Loucy (cell line): ENCODE results near the gene LYRM4.

ENCODE experiments used
- H2AFZ ChIP-seq: fragments of 200-600 bp; sonication (generic); 2 replicates; pipeline ENCODE4 v1.6.0; 2016; ENCODE audit warnings: antibody characterized with exemption, mild to moderate bottlenecking, low read length, moderate library complexity
- H3F3A ChIP-seq: fragments of 200-600 bp; 2 replicates; pipeline ENCODE4 v1.6.0; 2016; ENCODE audit warnings: antibody characterized with exemption, low read depth, mild to moderate bottlenecking
- H3K27me3 ChIP-seq: fragments of 200-600 bp; sonication (generic); 2 replicates; pipeline ENCODE4 v1.6.1; 2014; ENCODE audit warnings: low read length, mild to moderate bottlenecking; ENCODE audit not compliant: insufficient read depth, poor library complexity, severe bottlenecking
- H3K36me3 ChIP-seq: fragments of 200-600 bp; sonication (generic); 2 replicates; pipeline ENCODE4 v1.6.1; 2016; ENCODE audit warnings: low read length; ENCODE audit not compliant: insufficient read depth
- H3K4me1 ChIP-seq: fragments of 200-600 bp; sonication (generic); 2 replicates; pipeline ENCODE4 v1.5.1; 2014; ENCODE audit warnings: low read length, mild to moderate bottlenecking; ENCODE audit not compliant: insufficient read depth, poor library complexity, severe bottlenecking
- H3K4me2 ChIP-seq: fragments of 200-600 bp; sonication (generic); 2 replicates; pipeline ENCODE4 v1.6.0; 2014; ENCODE audit warnings: antibody characterized with exemption, low read length, low read depth, mild to moderate bottlenecking; ENCODE audit not compliant: poor library complexity, severe bottlenecking
- H3K4me3 ChIP-seq: fragments of 200-600 bp; sonication (generic); 2 replicates; pipeline ENCODE4 v1.5.1; 2014; ENCODE audit warnings: low read length, mild to moderate bottlenecking, mixed read lengths; ENCODE audit not compliant: poor library complexity, severe bottlenecking
- H3K79me2 ChIP-seq: fragments of 200-600 bp; sonication (generic); 2 replicates; pipeline ENCODE4 v1.6.1; 2014; ENCODE audit warnings: low read length; ENCODE audit not compliant: insufficient read depth
- H3K9ac ChIP-seq: fragments of 200-600 bp; sonication (generic); 2 replicates; pipeline ENCODE4 v1.6.0; 2014; ENCODE audit warnings: mild to moderate bottlenecking, low read depth, low read length, moderate library complexity; ENCODE audit not compliant: poor library complexity, severe bottlenecking
- H3K9me2 ChIP-seq: fragments of 200-600 bp; sonication (generic); replicated peaks from 2 replicates; pipeline ENCODE4 v1.6.1; 2016; ENCODE audit warnings: low read depth, low read length, mixed read lengths
- H3K9me3 ChIP-seq: fragments of 200-600 bp; sonication (generic); 2 replicates; pipeline ENCODE4 v1.6.1; 2014; ENCODE audit warnings: mild to moderate bottlenecking, antibody characterized with exemption, low read length, low read depth; ENCODE audit not compliant: insufficient read depth
- H4K20me1 ChIP-seq: fragments of 200-600 bp; sonication (generic); 2 replicates; pipeline ENCODE4 v1.6.0; 2014; ENCODE audit warnings: antibody characterized with exemption, low read length, mild to moderate bottlenecking; ENCODE audit not compliant: insufficient read depth, poor library complexity, severe bottlenecking
- CTCF ChIP-seq: fragments of 200-600 bp; sonication (generic); conservative IDR thresholded peaks from 2 replicates; pipeline ENCODE4 v1.5.1; 2014; ENCODE audit warnings: mild to moderate bottlenecking, antibody characterized with exemption, low read length
- EZH2phosphoT487 ChIP-seq: fragments of 200-600 bp; IDR thresholded peaks from 2 replicates; pipeline ENCODE4 v1.6.1; 2018; ENCODE audit warnings: antibody characterized with exemption, mild to moderate bottlenecking, moderate library complexity, borderline replicate concordance

The LYRM4 gene

DNA sequence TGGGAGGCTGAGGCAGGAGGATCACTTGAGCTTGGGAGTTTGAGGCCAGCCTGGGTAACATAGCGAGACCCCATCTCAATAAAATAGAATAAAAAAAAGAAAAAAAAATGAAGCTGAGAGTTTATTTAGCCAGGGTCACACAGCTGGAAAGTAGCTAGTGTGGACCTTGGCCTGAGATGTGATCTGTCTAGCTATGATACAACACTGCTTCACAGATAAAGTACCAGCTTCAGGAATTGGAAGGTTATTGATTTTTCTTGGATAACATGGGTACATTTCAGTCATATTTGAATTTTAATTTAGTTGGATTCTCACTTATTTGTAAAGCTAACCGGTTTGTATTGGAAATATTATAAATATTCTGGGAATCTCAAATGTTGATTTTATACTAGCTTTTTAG, 5.7 kb upstream of the LYRM4 start:
- H3K79me2 ChIP-seq: peaks cover 41% of the 10 kb centered on the region; the same call in 1 of the 2 replicates
- no peaks in the 10 kb centered on the region for H3K27me3 ChIP-seq
- H3K4me1 ChIP-seq: peaks cover 6% of the 10 kb centered on the region
- peaks cover 2% of the 10 kb centered on the region for H4K20me1 ChIP-seq
- no peaks in the 10 kb centered on the region for H3F3A ChIP-seq
- no peak overlapping the region for H3K4me2 ChIP-seq
- H3K36me3 ChIP-seq: no peaks in the 10 kb centered on the region
- no peaks in the 10 kb centered on the region; the same call in 1 of the 2 replicates for H3K9me2 ChIP-seq
- TF ChIP-seq EZH2phosphoT487 (no peak), CTCF (no peak)
- no peak overlapping the region for H3K4me3 ChIP-seq
- H3K9me3 ChIP-seq: no peaks in the 10 kb centered on the region
- H2AFZ ChIP-seq: no peak overlapping the region
- H3K9ac ChIP-seq: no peak overlapping the region

- Histone ChIP-seq H3F3A (no peaks in the 10 kb centered on the region), H3K9me3 (no peaks in the 10 kb centered on the region), H3K9me2 (no peaks in the 10 kb centered on the region; the same call in 1 of the 2 replicates), H2AFZ (peak overlapping the region; percentile 97), H3K9ac (peak overlapping the region; percentile 73), H4K20me1 (peaks cover 2% of the 10 kb centered on the region), H3K79me2 (peaks cover 57% of the 10 kb centered on the region), H3K4me3 (peak overlapping the region; percentile 86), H3K36me3 (no peaks in the 10 kb centered on the region), H3K27me3 (no peaks in the 10 kb centered on the region), H3K4me1 (peaks cover 18% of the 10 kb centered on the region), H3K4me2 (peak overlapping the region; percentile 78)
- no peak for TF ChIP-seq CTCF
- TF ChIP-seq EZH2phosphoT487: no peak
Observed at GRCh38 chr6:5261545-5262109, 877 bp upstream of the LYRM4 start.

DNA sequence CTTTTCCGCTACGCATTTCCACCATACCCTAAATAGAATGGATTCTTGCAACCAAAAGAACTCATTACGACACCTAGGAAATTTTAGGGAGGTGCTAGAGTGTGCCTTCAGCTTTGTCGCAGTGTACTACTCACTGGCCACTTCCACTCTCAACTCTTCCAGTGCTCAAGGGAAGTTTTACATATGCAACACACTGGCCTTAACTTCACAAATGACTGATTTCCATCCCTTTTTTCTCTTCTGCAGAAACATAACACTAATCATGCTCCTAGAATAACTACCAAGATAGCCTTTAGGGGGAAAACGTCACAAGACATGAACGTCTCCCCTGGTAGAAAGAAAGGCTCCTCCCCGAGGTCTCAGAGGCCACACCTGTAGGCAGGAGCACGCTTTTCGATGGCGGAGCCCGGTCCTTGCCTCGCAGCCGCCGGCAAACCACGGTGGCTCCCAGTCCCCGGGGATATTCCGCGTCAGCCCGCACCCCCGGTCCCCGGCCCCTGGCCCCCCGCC, 584 bp downstream of the LYRM4 start:
- Histone ChIP-seq H2AFZ (peak overlapping the region; percentile 97), H3K9me3 (no peaks in the 10 kb centered on the region), H3K4me3 (peak overlapping the region; percentile 86), H3K27me3 (no peaks in the 10 kb centered on the region), H3K9me2 (no peaks in the 10 kb centered on the region; the same call in 1 of the 2 replicates), H3K4me1 (peaks cover 18% of the 10 kb centered on the region), H3K36me3 (no peaks in the 10 kb centered on the region), H3K4me2 (peak overlapping the region; percentile 91), H3K79me2 (peaks cover 47% of the 10 kb centered on the region), H3K9ac (peak overlapping the region; percentile 73), H3F3A (no peaks in the 10 kb centered on the region), H4K20me1 (no peaks in the 10 kb centered on the region)
- TF ChIP-seq EZH2phosphoT487 (no peak), CTCF (no peak)
